ENCODE results near the gene TEKT3.
A peak's percentile ranks its signal among the peaks of the same experiment; 100 is the strongest.

Gene TEKT3

GRCh38 chr17:15341385-15341849 is at the start of gene TEKT3:
TEKT3 (minus strand) TSS chr17:15341597; CDS start chr17:15331585, 10,012 bp downstream.
- peak in 1 of 3 experiments; percentile 11 for DNase-seq (ENCODE audit: low read depth in 3 of 3)

GRCh38 chr17:15388356-15389041 is 47.1 kb upstream of the TEKT3 start:
- no peak for DNase-seq (ENCODE audit: low read depth in 3 of 3)

GRCh38 chr17:15386083-15386482 is 44.7 kb upstream of the TEKT3 start:
- no peak for DNase-seq (ENCODE audit: low read depth in 3 of 3)

- no peak for DNase-seq (ENCODE audit: low read depth in 3 of 3)
These were observed 43.9 kb upstream of the TEKT3 start for GRCh38 chr17:15385305-15385704.

GRCh38 chr17:15384142-15384787 is 42.9 kb upstream of the TEKT3 start:
- DNase-seq (ENCODE audit: low read depth in 3 of 3), result no peak

GRCh38 chr17:15382914-15383313 is 41.5 kb upstream of the TEKT3 start:
- DNase-seq (ENCODE audit: low read depth in 3 of 3), result no peak

GRCh38 chr17:15381707-15382106 is 40.3 kb upstream of the TEKT3 start:
- no peak for DNase-seq (ENCODE audit: low read depth in 3 of 3)

GRCh38 chr17:15380446-15380845 is 39.0 kb upstream of the TEKT3 start:
- DNase-seq (ENCODE audit: low read depth in 3 of 3), result no peak

GRCh38 chr17:15379659-15380058 is 38.3 kb upstream of the TEKT3 start:
- no peak for DNase-seq (ENCODE audit: low read depth in 3 of 3)

- no peak for DNase-seq (ENCODE audit: low read depth in 3 of 3)
These were observed 36.8 kb upstream of the TEKT3 start for GRCh38 chr17:15378243-15378642.

- no peak for DNase-seq (ENCODE audit: low read depth in 3 of 3)
These were observed 36.2 kb upstream of the TEKT3 start for GRCh38 chr17:15377616-15378015.

GRCh38 chr17:15377200-15377599 is 35.8 kb upstream of the TEKT3 start:
- DNase-seq (ENCODE audit: low read depth in 3 of 3), result no peak

- no peak for DNase-seq (ENCODE audit: low read depth in 3 of 3)
These were observed 30.2 kb upstream of the TEKT3 start for GRCh38 chr17:15371376-15372130.

- DNase-seq (ENCODE audit: low read depth in 3 of 3), result no peak
These were observed 27.2 kb upstream of the TEKT3 start for GRCh38 chr17:15368600-15368999.

GRCh38 chr17:15366026-15366425 is 24.6 kb upstream of the TEKT3 start:
- DNase-seq (ENCODE audit: low read depth in 3 of 3), result no peak

- DNase-seq (ENCODE audit: low read depth in 3 of 3), result no peak
These were observed 23.2 kb upstream of the TEKT3 start for GRCh38 chr17:15364615-15365014.

GRCh38 chr17:15363702-15364101 is 22.3 kb upstream of the TEKT3 start:
- DNase-seq (ENCODE audit: low read depth in 3 of 3), result no peak

GRCh38 chr17:15361592-15361991 is 20.2 kb upstream of the TEKT3 start:
- DNase-seq (ENCODE audit: low read depth in 3 of 3), result no peak

GRCh38 chr17:15361151-15361550 is 19.8 kb upstream of the TEKT3 start:
- no peak for DNase-seq (ENCODE audit: low read depth in 3 of 3)

- DNase-seq (ENCODE audit: low read depth in 3 of 3), result no peak
These were observed 12.9 kb upstream of the TEKT3 start for GRCh38 chr17:15354256-15354655.

GRCh38 chr17:15351925-15352324 is 10.5 kb upstream of the TEKT3 start:
- DNase-seq (ENCODE audit: low read depth in 3 of 3), result no peak

GRCh38 chr17:15351478-15351840 is 10.1 kb upstream of the TEKT3 start:
- DNase-seq (ENCODE audit: low read depth in 3 of 3), result no peak

Data from stimulated activated CD4-positive, alpha-beta T cell treated with anti-CD3 and anti-CD28 coated beads, TNF-alpha, amount 100 ng/mL, for 24 hours (primary cell).